IPS DF 6.9 (cell line): ENCODE results near the gene SORL1-AS1.
"Not testable (repeated sequence)": the region's sequence is repeated elsewhere in the genome, so short reads cannot be mapped to it uniquely, and the experiment has no call there.

Experiments
- DNase-seq: peaks from one replicate; pipeline ENCODE4 v3.0.0-alpha.2; 2013; ENCODE audit warnings: low read depth, low spot score
- H3K27ac ChIP-seq: one replicate; pipeline ENCODE4 v1.5.1; 2013; ENCODE audit warnings: low read length, control low read depth
- H3K27me3 ChIP-seq: 2 replicates; pipeline ENCODE4 v1.6.1; 2013; ENCODE audit warnings: mild to moderate bottlenecking, low read length; ENCODE audit not compliant: control insufficient read depth, insufficient read depth
- H3K36me3 ChIP-seq: 2 replicates; pipeline ENCODE4 v1.6.1; 2013; ENCODE audit warnings: low read length; ENCODE audit not compliant: control insufficient read depth, insufficient read depth
- H3K4me1 ChIP-seq: 2 replicates; pipeline ENCODE4 v1.6.1; 2013; ENCODE audit warnings: low read length; ENCODE audit not compliant: control insufficient read depth, insufficient read depth
- H3K4me3 ChIP-seq: 2 replicates; pipeline ENCODE4 v1.5.1; 2013; ENCODE audit warnings: mild to moderate bottlenecking, low read length
- H3K9me3 ChIP-seq: 2 replicates; pipeline ENCODE4 v1.6.1; 2013; ENCODE audit warnings: low read length, inconsistent platforms; ENCODE audit not compliant: control insufficient read depth, insufficient read depth
- WGBS: extraction: QIAGEN DNeasy Blood & Tissue Kit; methylation state at CpG from one replicate; pipeline ENCODE4 v1.1.7; 2013; ENCODE audit warnings: mixed read lengths, missing lambda C conversion rate; ENCODE audit not compliant: insufficient read length, insufficient coverage; 5-methylcytosine and 5-hydroxymethylcytosine counted together

SORL1-AS1 gene

DNA sequence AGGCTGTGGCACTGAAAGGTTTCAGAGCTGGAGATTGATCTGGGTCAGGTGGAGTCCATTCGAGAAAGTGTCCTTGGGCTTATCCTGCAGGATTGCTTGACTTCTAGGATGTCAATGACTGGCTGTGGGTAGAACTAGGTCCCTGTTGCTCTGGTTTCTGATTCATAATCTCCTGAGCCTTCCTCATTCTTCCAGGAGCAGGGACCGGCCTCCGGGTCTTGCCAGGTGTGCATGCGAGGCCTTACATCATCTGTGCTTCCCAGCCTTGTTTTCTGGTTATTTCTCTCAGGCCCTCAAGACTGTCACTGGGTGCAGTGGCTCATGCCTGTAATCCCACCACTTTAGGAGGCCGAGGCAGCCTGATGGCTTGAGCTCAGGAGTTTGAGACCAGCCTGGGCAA is 33.3 kb upstream of the SORL1-AS1 start:
- no CpG with 5 or more reads among the region's 5 CpGs for WGBS
- no peaks in the 10 kb centered on the region for H3K27me3 ChIP-seq
- no peaks in the 10 kb centered on the region for H3K9me3 ChIP-seq
- no peak overlapping the region for H3K4me3 ChIP-seq
- no peak for DNase-seq
- H3K4me1 ChIP-seq = peaks cover 7% of the 10 kb centered on the region
- H3K36me3 ChIP-seq = peaks cover 9% of the 10 kb centered on the region
- no peak overlapping the region for H3K27ac ChIP-seq

DNA sequence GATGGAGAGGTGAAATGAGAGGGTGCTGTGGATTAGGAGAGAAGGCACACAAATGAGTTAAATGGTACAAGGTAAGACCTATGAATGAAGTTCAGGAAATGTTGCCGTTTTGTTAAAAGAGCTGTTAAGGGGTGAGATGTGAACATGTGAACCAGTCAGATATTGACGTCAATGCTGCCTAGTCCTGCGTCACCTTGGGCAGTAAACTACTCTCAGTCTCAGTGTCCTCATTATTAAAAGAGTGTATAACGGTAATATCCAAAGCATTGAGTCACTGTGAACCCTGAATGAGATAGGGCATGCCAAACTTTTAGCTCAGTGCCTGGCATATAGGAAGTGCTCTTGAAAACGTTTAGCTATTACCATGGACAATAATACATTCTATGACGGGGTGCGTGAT is 32.4 kb upstream of the SORL1-AS1 start:
- no CpG with 5 or more reads among the region's 7 CpGs for WGBS
- Histone ChIP-seq H3K36me3 (peaks cover 9% of the 10 kb centered on the region), H3K4me1 (peaks cover 7% of the 10 kb centered on the region), H3K4me3 (no peak overlapping the region), H3K9me3 (no peaks in the 10 kb centered on the region), H3K27ac (no peak overlapping the region), H3K27me3 (no peaks in the 10 kb centered on the region)
- DNase-seq = no peak

DNA sequence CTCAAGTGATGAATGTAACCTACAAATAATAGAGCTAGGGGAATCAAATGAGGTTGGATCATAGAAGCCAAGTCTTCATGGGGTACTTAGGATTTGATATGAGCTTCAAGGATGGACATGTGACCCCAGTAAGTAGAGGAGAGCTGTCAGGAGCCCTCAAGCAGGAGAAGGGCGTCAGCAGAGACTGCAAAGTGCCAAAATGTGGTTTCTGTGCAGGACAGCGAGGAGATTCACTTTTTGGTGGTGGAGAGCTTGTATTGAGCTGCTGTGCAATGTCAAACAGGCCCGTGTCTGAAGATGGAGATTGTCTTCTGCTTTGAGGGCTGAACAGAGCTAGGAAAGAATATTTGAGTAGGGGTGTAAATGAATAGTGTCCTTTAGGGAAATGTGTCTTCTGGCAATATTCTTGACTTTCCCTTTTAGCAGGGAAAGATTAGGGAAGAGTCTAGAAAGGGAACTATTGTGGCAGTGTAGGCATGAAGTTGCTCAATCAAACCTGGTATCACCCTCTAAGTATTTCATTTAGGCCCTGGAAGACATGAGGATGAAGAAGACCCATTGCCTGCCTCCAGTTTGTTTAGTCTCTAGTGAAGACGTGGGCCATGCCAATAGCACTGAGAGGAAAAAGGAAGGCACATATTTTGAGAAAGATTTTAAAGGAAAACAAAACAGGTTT is 31.2 kb upstream of the SORL1-AS1 start:
- no CpG with 5 or more reads among the region's 4 CpGs for WGBS
- no peak for DNase-seq
- H3K4me3 ChIP-seq = no peak overlapping the region
- peaks cover 6% of the 10 kb centered on the region for H3K36me3 ChIP-seq
- H3K27me3 ChIP-seq = no peaks in the 10 kb centered on the region
- H3K4me1 ChIP-seq = peaks cover 12% of the 10 kb centered on the region
- no peaks in the 10 kb centered on the region for H3K9me3 ChIP-seq
- H3K27ac ChIP-seq = no peak overlapping the region

DNA sequence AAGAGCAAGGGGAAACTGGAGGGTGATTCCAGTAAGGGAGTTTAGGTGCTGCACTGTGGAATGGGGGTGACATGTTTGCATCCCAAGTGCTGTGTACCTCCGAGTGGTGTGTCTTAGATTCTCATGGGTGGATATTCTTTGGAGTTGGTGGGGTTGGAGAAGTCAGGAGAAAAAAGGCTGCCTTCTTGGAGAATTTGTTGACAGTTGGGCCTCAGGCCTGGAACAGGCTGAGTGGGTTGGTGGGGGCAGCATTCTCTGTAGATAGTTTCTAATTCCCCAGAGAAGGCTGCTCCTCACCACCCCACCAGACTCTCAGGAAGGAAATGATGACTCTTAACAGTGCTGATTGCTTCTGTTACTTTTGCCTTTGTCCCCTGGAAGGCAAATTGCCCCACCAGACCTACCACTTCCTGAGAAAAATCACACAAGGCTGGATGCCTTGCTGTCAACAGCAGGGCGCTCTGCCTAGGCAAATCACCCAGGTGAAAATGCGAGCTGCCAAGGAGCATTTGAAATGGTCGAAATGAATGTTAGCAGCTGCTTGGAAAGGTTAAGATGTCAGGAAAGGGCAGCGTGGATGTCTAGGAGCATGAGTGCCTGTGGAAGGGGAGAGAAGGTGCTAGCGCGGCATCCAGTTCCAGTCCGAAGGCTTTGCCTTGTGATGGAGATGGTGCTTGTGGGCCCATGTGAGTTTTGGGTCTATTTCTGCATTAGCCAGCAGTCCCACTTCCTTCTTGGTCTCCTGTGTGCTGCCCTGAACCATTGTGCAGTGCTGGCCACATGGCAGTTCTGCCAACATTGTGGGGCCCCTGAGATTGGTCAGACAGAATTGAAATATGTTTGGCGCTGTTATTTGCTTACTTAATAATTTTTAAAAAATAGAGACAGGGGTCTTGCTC is 29.7 kb upstream of the SORL1-AS1 start:
- WGBS = no CpG with 5 or more reads among the region's 9 CpGs
- DNase-seq = no peak
- Histone ChIP-seq H3K4me1 (peaks cover 19% of the 10 kb centered on the region), H3K27me3 (no peaks in the 10 kb centered on the region), H3K4me3 (no peak overlapping the region), H3K9me3 (no peaks in the 10 kb centered on the region), H3K27ac (no peak overlapping the region), H3K36me3 (no peaks in the 10 kb centered on the region)

DNA sequence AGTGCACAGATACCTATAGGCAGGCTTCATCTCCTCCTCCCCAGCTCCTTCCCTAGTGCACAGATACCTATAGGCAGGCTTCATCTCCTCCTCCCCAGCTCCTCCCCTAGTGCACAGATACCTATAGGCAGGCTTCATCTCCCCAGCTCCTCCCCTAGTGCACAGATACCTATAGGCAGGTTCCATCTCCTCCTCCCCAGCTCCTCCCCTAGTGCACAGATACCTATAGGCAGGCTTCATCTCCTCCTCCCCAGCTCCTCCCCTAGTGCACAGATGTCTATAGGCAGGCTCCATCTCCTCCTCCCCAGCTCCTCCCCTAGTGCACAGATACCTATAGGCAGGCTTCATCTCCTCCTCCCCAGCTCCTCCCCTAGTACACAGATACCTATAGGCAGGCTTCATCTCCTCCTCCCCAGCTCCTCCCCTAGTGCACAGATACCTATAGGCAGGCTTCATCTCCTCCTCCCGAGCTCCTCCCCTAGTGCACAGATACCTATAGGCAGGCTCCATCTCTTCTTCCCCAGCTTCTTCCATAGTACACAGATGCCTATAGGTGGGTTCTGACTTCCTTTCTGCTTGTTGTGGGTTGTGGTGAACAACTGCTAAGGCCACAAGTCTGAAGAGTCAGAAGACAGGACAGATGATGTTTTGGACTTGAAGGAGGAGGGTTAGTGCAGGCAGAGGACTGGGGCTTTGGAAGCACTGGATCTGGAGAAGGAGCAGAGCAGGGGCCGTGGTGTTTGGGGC is 28.9 kb upstream of the SORL1-AS1 start:
- H3K4me3 ChIP-seq, H3K9me3 ChIP-seq, H3K27me3 ChIP-seq, DNase-seq, H3K27ac ChIP-seq, H3K36me3 ChIP-seq: not testable (repeated sequence)
- H3K4me1 ChIP-seq = peaks cover 19% of the 10 kb centered on the region
- no CpG with 5 or more reads among the region's 2 CpGs for WGBS

DNA sequence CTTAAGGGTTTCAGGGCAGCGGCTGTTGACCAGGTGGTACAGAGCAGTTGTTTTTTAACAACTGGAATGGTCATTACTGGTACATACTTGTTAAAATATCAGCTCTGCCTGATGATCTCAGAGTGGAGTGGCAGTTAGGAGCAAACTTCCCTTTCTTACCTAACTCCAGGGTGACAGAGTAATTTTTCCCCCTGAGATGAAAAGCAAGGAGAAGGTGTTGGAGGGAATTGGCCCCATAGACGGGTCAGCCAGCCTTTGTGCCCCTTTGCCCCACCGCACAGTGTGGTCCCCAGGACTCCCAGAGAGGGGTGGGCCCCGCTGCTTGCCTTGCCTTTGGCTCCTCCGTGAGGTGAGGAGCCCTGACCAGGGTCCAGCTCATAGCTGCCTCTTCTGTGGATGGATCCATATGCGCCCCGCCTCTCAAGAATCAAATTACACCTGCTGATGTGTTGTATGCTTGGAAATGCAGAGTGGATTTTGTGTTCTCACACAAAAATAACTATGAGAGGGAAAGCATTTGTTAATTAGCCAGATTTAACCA is 27.0 kb upstream of the SORL1-AS1 start:
- no peaks in the 10 kb centered on the region for H3K27me3 ChIP-seq
- no peak for DNase-seq
- H3K4me1 ChIP-seq = peaks cover 19% of the 10 kb centered on the region
- H3K9me3 ChIP-seq = no peaks in the 10 kb centered on the region
- H3K27ac ChIP-seq = peak overlapping the region; percentile 47
- WGBS = no CpG with 5 or more reads among the region's 7 CpGs
- no peaks in the 10 kb centered on the region for H3K36me3 ChIP-seq
- H3K4me3 ChIP-seq = no peak overlapping the region

DNA sequence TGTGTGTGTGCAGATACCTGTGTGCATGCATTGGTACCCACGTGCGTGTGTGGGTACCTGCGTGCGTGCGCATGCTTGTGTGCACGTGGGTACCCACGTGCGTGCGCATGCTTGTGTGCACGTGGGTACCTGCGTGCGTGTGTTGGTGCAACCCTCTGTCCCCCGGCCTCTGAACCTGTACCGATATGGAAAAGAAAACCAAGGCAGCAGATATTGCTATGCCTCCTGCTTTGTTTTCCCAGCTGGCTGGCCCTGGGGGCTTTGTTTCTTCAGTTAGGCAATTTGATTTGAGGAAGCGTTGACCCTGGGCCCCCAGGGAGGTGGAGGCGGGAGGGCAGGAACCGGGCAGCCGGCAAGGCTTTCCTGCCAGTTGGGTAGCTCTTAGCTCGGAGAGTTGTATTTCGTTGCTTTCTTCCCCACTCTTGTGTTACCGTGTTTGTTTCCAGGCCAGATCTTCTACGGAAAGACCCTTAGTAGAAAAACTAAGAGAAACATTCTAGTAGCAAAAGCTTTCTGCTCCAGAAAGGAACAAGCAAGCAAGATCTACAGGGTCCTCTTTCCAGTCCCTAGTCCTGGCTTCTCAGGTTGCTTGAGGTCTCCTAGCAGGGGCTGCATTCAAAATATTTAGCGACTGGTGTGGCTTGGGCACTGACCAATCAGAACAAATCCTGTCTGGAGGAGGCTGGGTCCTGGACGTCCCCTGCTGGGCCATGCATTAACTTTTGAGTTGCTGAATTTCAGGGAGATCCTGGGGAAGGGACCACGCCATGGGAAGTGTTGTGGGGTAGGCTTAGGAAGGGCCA is 26.3 kb upstream of the SORL1-AS1 start:
- Histone ChIP-seq H3K27me3 (no peaks in the 10 kb centered on the region), H3K4me3 (no peak overlapping the region), H3K36me3 (no peaks in the 10 kb centered on the region), H3K9me3 (no peaks in the 10 kb centered on the region), H3K27ac (peak overlapping the region; percentile 47), H3K4me1 (peaks cover 19% of the 10 kb centered on the region)
- DNase-seq = peak; percentile 73
- WGBS = no CpG with 5 or more reads among the region's 25 CpGs

DNA sequence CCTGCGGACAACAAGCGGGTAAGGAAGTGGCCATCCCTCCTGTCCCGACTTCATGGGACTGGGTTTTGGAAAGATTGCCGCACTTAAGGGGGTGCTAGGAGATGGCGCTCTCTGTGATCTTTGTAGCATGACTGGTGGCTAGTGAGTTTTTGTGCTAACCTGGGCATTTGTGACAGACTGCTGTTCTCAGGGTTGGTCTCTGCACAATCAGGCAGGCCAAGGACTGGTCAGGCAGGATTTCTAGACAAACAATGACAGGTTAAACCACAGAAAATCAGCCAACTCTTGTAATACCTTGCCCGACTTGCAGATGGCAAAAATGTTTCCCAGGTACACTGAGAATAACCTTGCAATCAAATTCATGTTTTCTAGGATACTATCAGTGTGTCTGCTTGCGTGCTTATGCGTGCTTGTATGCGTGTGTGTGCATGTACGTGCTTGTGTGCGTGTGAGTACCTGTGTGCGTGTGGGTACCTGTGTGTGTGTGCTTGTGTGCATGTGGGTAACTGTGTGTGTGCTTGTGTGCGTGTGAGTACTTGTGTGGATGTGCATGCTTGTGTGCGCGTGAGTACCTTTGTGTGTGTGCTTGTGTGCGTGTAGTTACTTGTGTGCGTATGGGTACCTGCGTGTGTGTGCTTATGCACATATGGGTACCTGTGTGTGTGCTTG is 25.6 kb upstream of the SORL1-AS1 start:
- H3K36me3 ChIP-seq = no peaks in the 10 kb centered on the region
- H3K4me3 ChIP-seq = no peak overlapping the region
- H3K27ac ChIP-seq = peak overlapping the region; percentile 20
- H3K9me3 ChIP-seq = no peaks in the 10 kb centered on the region
- H3K4me1 ChIP-seq = peaks cover 19% of the 10 kb centered on the region
- H3K27me3 ChIP-seq = no peaks in the 10 kb centered on the region
- no peak for DNase-seq
- WGBS = no CpG with 5 or more reads among the region's 18 CpGs

DNA sequence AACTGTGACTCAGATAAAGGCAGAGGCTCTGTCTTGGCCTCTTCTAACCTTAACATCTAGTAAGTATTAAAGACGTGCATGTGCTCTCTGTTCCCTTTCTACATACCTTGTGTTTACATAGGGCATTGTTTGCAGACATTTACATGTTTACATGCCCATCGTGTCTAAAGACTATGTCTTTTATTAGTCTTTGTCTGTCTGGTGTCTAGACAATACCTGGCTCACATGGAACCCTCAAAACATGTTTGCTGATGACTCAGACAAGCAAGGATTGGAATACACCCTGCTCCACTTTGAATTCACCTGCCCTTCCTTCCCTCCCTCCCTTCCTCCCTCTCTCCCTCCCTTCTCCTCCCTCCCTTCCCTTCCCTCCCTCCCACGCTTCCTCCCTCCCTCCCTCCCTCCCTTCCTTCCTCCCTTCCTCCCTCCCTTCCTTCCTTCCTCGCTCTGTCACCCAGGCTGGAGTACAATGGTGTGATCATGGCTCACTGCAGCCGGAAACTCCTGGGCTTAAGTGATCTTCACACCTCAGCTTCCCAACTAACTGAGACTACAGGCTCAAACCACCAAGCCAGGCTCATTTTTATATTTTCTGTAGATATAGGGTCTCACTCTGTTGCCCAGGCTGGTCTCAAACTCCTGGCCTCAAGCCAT is 23.7 kb upstream of the SORL1-AS1 start:
- Histone ChIP-seq H3K36me3 (no peaks in the 10 kb centered on the region), H3K4me1 (peaks cover 12% of the 10 kb centered on the region), H3K9me3 (no peaks in the 10 kb centered on the region), H3K27ac (no peak overlapping the region), H3K4me3 (no peak overlapping the region), H3K27me3 (no peaks in the 10 kb centered on the region)
- no CpG with 5 or more reads among the region's 5 CpGs for WGBS
- no peak for DNase-seq
